B cell (primary cell): Measurements from ENCODE around the gene KRT73. TPM values are rescaled to one million over a fixed set of nuclear protein-coding genes. Genes with fewer than 3 reads are reported as not detected.

Experiments
- ATAC-seq: fragments of 200-7000 bp; cut with Tn5 transposase; one replicate; pipeline ENCODE4 v1.10.0; 2021; ENCODE audit warnings: low read depth, mild to moderate bottlenecking, moderate number of reproducible peaks, moderate library complexity
- CTCF ChIA-PET: fragments of 350-600 bp; sonication (Branson Sonifier 250); formaldehyde crosslinking; loops from one replicate; lab custom pipeline; 2021; ENCODE audit warnings: antibody characterized with exemption, inconsistent platforms; lab: Charles Lee
- POLR2A ChIA-PET: fragments of 350-600 bp; sonication (Branson Sonifier 250); formaldehyde crosslinking; loops from one replicate; lab custom pipeline; 2021; ENCODE audit warnings: antibody characterized with exemption; lab: Charles Lee
- DNase-seq: peaks from one replicate; pipeline ENCODE4 v3.0.0; 2013
- H2AFZ ChIP-seq: 2 replicates; pipeline ENCODE4 v1.6.1; 2012; ENCODE audit warnings: mild to moderate bottlenecking, low read depth, low read length; ENCODE audit not compliant: insufficient read depth, poor library complexity, severe bottlenecking
- H3K27ac ChIP-seq, 2 donors: 1 replicate in 1 of 2; 2 replicates in 1 of 2; pipeline ENCODE4 v1.5.1; 2012 to 2013; ENCODE audit warnings: low read length in 2 of 2, mild to moderate bottlenecking in 2 of 2, moderate library complexity in 1 of 2
- H3K27me3 ChIP-seq, 4 experiments: fragments of 200-600 bp in 1 of 4; sonication (generic) in 1 of 4; replicated peaks in 1 of 4; 1 replicate in 2 of 4; 2 replicates in 2 of 4; pipeline versions ENCODE4 v1.6.1 to v1.7.0; 2013 to 2016; ENCODE audit warnings: low read length in 3 of 4, mild to moderate bottlenecking in 2 of 4, mixed read lengths in 1 of 4, moderate library complexity in 1 of 4; ENCODE audit not compliant: insufficient read depth in 4 of 4, control insufficient read depth in 3 of 4; ENCODE audit errors: control extremely low read depth in 1 of 4
- H3K36me3 ChIP-seq, 2 experiments: replicated peaks in 1 of 2; 1 replicate in 1 of 2; 2 replicates in 1 of 2; pipeline versions ENCODE4 v1.6.1 to v1.7.1; 2013; ENCODE audit warnings: low read length in 1 of 2; ENCODE audit not compliant: insufficient read depth in 2 of 2, control insufficient read depth in 1 of 2; ENCODE audit errors: control extremely low read depth in 1 of 2, extremely low read depth in 1 of 2
- H3K4me1 ChIP-seq, 2 donors: fragments of 200-600 bp in 1 of 2; sonication (generic) in 1 of 2; 1 replicate in 1 of 2; 2 replicates in 1 of 2; pipeline versions ENCODE4 v1.5.1 to v1.6.1; 2013 to 2017; ENCODE audit warnings: low read length in 2 of 2; ENCODE audit not compliant: control insufficient read depth in 2 of 2, insufficient read depth in 2 of 2
- H3K4me2 ChIP-seq: replicated peaks from 2 replicates; pipeline ENCODE3; 2012; ENCODE audit warnings: mild to moderate bottlenecking, low read depth, low read length; ENCODE audit not compliant: poor library complexity, severe bottlenecking
- H3K4me3 ChIP-seq, 5 experiments: fragments of 200-600 bp in 1 of 5; sonication (generic) in 1 of 5; 1 replicate in 3 of 5; 2 replicates in 2 of 5; pipeline versions ENCODE4 v1.5.1 to v1.7.0; 2011 to 2016; ENCODE audit warnings: low read length in 4 of 5, mild to moderate bottlenecking in 4 of 5, low read depth in 2 of 5, control low read depth in 1 of 5, moderate library complexity in 1 of 5; ENCODE audit not compliant: insufficient read depth in 1 of 5; ENCODE audit errors: control extremely low read depth in 1 of 5, extremely low read depth in 1 of 5
- H3K79me2 ChIP-seq: fragments of 200-600 bp; sonication (generic); one replicate; pipeline ENCODE4 v1.6.0; 2016; ENCODE audit warnings: low read length; ENCODE audit not compliant: control insufficient read depth, insufficient read depth
- H3K9ac ChIP-seq: fragments of 200-600 bp; sonication (generic); 2 replicates; pipeline ENCODE4 v1.6.1; 2017; ENCODE audit warnings: mild to moderate bottlenecking, low read length, moderate library complexity
- H3K9me3 ChIP-seq, 3 donors: one replicate each; pipeline versions ENCODE4 v1.6.1 to v1.7.1; 2013; ENCODE audit warnings: low read length in 2 of 3; ENCODE audit not compliant: control insufficient read depth in 2 of 3, insufficient read depth in 1 of 3; ENCODE audit errors: control extremely low read depth in 1 of 3
- H4K20me1 ChIP-seq: 2 replicates; pipeline ENCODE4 v1.6.0; 2012; ENCODE audit warnings: mild to moderate bottlenecking, low read length; ENCODE audit not compliant: insufficient read depth, control insufficient read depth, poor library complexity, severe bottlenecking
- H3K27ac Mint-ChIP-seq: one replicate; pipeline ENCODE4 v1.8.0; 2021; ENCODE audit warnings: mixed read lengths
- H3K27me3 Mint-ChIP-seq: one replicate; pipeline ENCODE4 v1.8.0; 2021; ENCODE audit warnings: mixed read lengths
- H3K4me1 Mint-ChIP-seq: one replicate; pipeline ENCODE4 v1.8.0; 2021; ENCODE audit warnings: mixed read lengths
- H3K4me3 Mint-ChIP-seq: one replicate; pipeline ENCODE4 v1.8.0; 2021; ENCODE audit warnings: mixed read lengths
- H3K9me3 Mint-ChIP-seq: one replicate; pipeline ENCODE4 v1.8.0; 2022; ENCODE audit warnings: mixed read lengths; ENCODE audit not compliant: insufficient read depth
- CTCF ChIP-seq: fragments of 200-600 bp; IDR thresholded peaks from one replicate; pipeline ENCODE4 v1.8.0; 2022; ENCODE audit warnings: antibody characterized with exemption, mild to moderate bottlenecking
- EZH2 ChIP-seq: IDR thresholded peaks from 2 replicates; pipeline ENCODE4 v1.6.1; 2012; ENCODE audit warnings: borderline replicate concordance, low read depth, mild to moderate bottlenecking, moderate library complexity, low read length; ENCODE audit not compliant: insufficient read depth, poor library complexity, severe bottlenecking
- WGBS: methylation state at CpG from one replicate; pipeline ENCODE4 v1.1.5; 2013; ENCODE audit warnings: missing lambda C conversion rate; ENCODE audit not compliant: insufficient coverage; 5-methylcytosine and 5-hydroxymethylcytosine counted together
- intact Hi-C: fragments of 100-400 bp; cut with micrococcal nuclease; formaldehyde crosslinking; loops from one replicate; pipeline ENCODE4 v1.10.0; 2022
- polyA plus RNA-seq: library from polyadenylated mRNA; depleted of rRNA; stranded (reverse); fragments of >200 nt; gene quantifications from 2 replicates; pipeline ENCODE4 v1.2.3, GENCODE V29; 2012
- total RNA-seq, 2 donors: library from RNA; stranded (reverse); fragments of 120-200 nt in 1 of 2; gene quantifications; 1 replicate in 1 of 2; 2 replicates in 1 of 2; pipeline versions ENCODE4 v1.2.3 to v1.2.4, GENCODE V29; 2013 to 2022

The KRT73 gene
- total and polyA plus RNA-seq, 2 donors (not counting 1 experiment from before 2014, with no cell fraction given) = 0.07 TPM; not detected in 1

GRCh38 chr12:52615208-52615868 is 3.0 kb downstream of the KRT73 start:
- H3K27me3 ChIP-seq = peaks cover 0 to 3% (median under 1%) of the 10 kb centered on the region in 4 experiments
- DNase-seq (no peak), ATAC-seq (no peak)
- no peak overlapping the region for H3K9ac ChIP-seq
- Mint-ChIP-seq H3K9me3 (no peaks in the 10 kb centered on the region), H3K27me3 (peaks cover 43% of the 10 kb centered on the region), H3K4me1 (no peaks in the 10 kb centered on the region), H3K4me3 (no peak overlapping the region), H3K27ac (no peak overlapping the region)
- intact Hi-C loops = no loop called here
- peaks cover 0 to 2% (median 0%) of the 10 kb centered on the region in 3 donors for H3K9me3 ChIP-seq
- H4K20me1 ChIP-seq = no peaks in the 10 kb centered on the region
- no peaks in the 10 kb centered on the region for H3K36me3 ChIP-seq
- 10% methylated on average over 2 of the region's 6 CpGs for WGBS
- H3K4me3 ChIP-seq = no peak overlapping the region
- no peaks in the 10 kb centered on the region for H3K79me2 ChIP-seq
- H2AFZ ChIP-seq = no peak overlapping the region
- no peaks in the 10 kb centered on the region for H3K4me1 ChIP-seq
- TF ChIP-seq CTCF = no peak
- no peak for TF ChIP-seq EZH2
- H3K4me2 ChIP-seq = no peak overlapping the region
- H3K27ac ChIP-seq = no peak overlapping the region
- ChIA-PET POLR2A (no interaction called here), CTCF (no interaction called here)

GRCh38 chr12:52614381-52615207 is 3.8 kb downstream of the KRT73 start:
- Mint-ChIP-seq H3K27ac (no peak overlapping the region), H3K27me3 (peaks cover 44% of the 10 kb centered on the region), H3K9me3 (no peaks in the 10 kb centered on the region), H3K4me3 (no peak overlapping the region), H3K4me1 (no peaks in the 10 kb centered on the region)
- no peaks in the 10 kb centered on the region for H3K4me1 ChIP-seq
- no peak overlapping the region for H2AFZ ChIP-seq
- H3K9ac ChIP-seq = no peak overlapping the region
- no peak overlapping the region for H3K4me2 ChIP-seq
- no peaks in the 10 kb centered on the region for H4K20me1 ChIP-seq
- intact Hi-C loops = no loop called here
- ChIA-PET POLR2A (no interaction called here), CTCF (no interaction called here)
- no peak for DNase-seq
- H3K27me3 ChIP-seq = peaks cover 0 to 3% (median under 1%) of the 10 kb centered on the region in 4 experiments
- no peak overlapping the region for H3K4me3 ChIP-seq
- peaks cover 0 to 2% (median 0%) of the 10 kb centered on the region in 3 donors for H3K9me3 ChIP-seq
- TF ChIP-seq EZH2 (no peak), CTCF (no peak)
- no peaks in the 10 kb centered on the region for H3K79me2 ChIP-seq
- ATAC-seq = no peak
- no peak overlapping the region for H3K27ac ChIP-seq
- WGBS = 90% methylated on average over 10 of the region's 10 CpGs
- H3K36me3 ChIP-seq = no peaks in the 10 kb centered on the region
